ENCODE data around the gene CNTN4. TPM values are rescaled to one million over a fixed set of nuclear protein-coding genes. Genes with fewer than 3 reads are reported as not detected.
"Not testable (repeated sequence)": the region's sequence is repeated elsewhere in the genome, so short reads cannot be mapped to it uniquely, and the experiment has no call there.

The CNTN4 gene
- total and polyA plus RNA-seq, 2 experiments from 2014 or later = 0.91 to 4.0 TPM

- no peak for TF ChIP-seq REST (IDR thresholded peaks at IDR 0.05; ENCODE audit: unreplicated experiment)
- TF ChIP-seq JUNB (IDR thresholded peaks at IDR 0.05; ENCODE audit: unreplicated experiment) = no peak
- no peak for TF ChIP-seq ZNF114 (CRISPR knock-in tag; IDR thresholded peaks at IDR 0.05)
- no peak for TF ChIP-seq EZH2 (IDR thresholded peaks at IDR 0.05; ENCODE audit: low read depth, unreplicated experiment)
- TF ChIP-seq CREB1 (CRISPR knock-in tag; IDR thresholded peaks at IDR 0.05; ENCODE audit: low read depth) = no peak
- TF ChIP-seq NANOG (IDR thresholded peaks at IDR 0.05; ENCODE audit: borderline replicate concordance) = no peak
Observed at GRCh38 chr3:2819571-2819970, 720.9 kb downstream of the CNTN4 start (continued).

GRCh38 chr3:2820982-2821381, 722.3 kb downstream of the CNTN4 start:
- not testable (repeated sequence) for H3K4me3 Mint-ChIP-seq; H3K4me2 ChIP-seq; H3K27me3 Mint-ChIP-seq (ENCODE audit: insufficient read depth, low read depth, poor library complexity); DNase-seq (ENCODE audit: low spot score); H3K36me3 Mint-ChIP-seq (ENCODE audit: low read depth); H3F3A ChIP-seq (replicated peaks; ENCODE audit: low read depth); H3K27ac Mint-ChIP-seq; H3K27ac ChIP-seq (ENCODE audit: low read depth); ATAC-seq; H3K4me1 ChIP-seq (ENCODE audit: insufficient read depth); H3K27me3 ChIP-seq (ENCODE audit: insufficient read depth); H3K9me2 ChIP-seq (ENCODE audit: insufficient read depth); H3K4me3 ChIP-seq; H3K79me2 ChIP-seq (replicated peaks; ENCODE audit: insufficient read depth); H3K4me1 Mint-ChIP-seq; H4K20me1 ChIP-seq (replicated peaks; ENCODE audit: insufficient read depth); H3K36me3 ChIP-seq (ENCODE audit: insufficient read depth)
- peaks cover 95% of the 10 kb centered on the region for H3K9me3 Mint-ChIP-seq
- H2AFZ ChIP-seq = 0 out of 2 replicates have a peak overlapping the region, but pooled peaks have one; percentile 23

- Histone ChIP-seq H3K27ac (ENCODE audit: low read depth) (no peak overlapping the region), H3F3A (replicated peaks; ENCODE audit: low read depth) (no peaks in the 10 kb centered on the region), H3K4me3 (no peak overlapping the region), H4K20me1 (replicated peaks; ENCODE audit: insufficient read depth) (no peaks in the 10 kb centered on the region), H2AFZ (no peak overlapping the region), H3K4me1 (ENCODE audit: insufficient read depth) (no peaks in the 10 kb centered on the region), H3K36me3 (ENCODE audit: insufficient read depth) (no peaks in the 10 kb centered on the region), H3K9me2 (ENCODE audit: insufficient read depth) (peaks cover 9% of the 10 kb centered on the region; the same call in 1 of the 2 replicates), H3K27me3 (ENCODE audit: insufficient read depth) (no peaks in the 10 kb centered on the region), H3K4me2 (no peak overlapping the region), H3K79me2 (replicated peaks; ENCODE audit: insufficient read depth) (no peaks in the 10 kb centered on the region)
- H3K36me3 Mint-ChIP-seq (ENCODE audit: low read depth) = peaks cover 13% of the 10 kb centered on the region
- no peaks in the 10 kb centered on the region for H3K27me3 Mint-ChIP-seq (ENCODE audit: insufficient read depth, low read depth, poor library complexity)
- H3K4me1 Mint-ChIP-seq = no peaks in the 10 kb centered on the region
- ATAC-seq (no peak), DNase-seq (ENCODE audit: low spot score) (no peak)
- H3K27ac Mint-ChIP-seq = no peak overlapping the region
- no peak overlapping the region for H3K4me3 Mint-ChIP-seq
- peaks cover 96% of the 10 kb centered on the region for H3K9me3 Mint-ChIP-seq
- TF ChIP-seq EZH2phosphoT487 (IDR thresholded peaks at IDR 0.05; ENCODE audit: unreplicated experiment) = no peak
- TF ChIP-seq CREB1 (CRISPR knock-in tag; IDR thresholded peaks at IDR 0.05; ENCODE audit: low read depth) = no peak
- no peak for TF ChIP-seq ETS1 (IDR thresholded peaks at IDR 0.05)
- TF ChIP-seq ZNF462 (CRISPR knock-in tag; IDR thresholded peaks at IDR 0.05) = no peak
Observed at GRCh38 chr3:2822611-2823010, 723.9 kb downstream of the CNTN4 start.

All from GM23338 (cell line).